ENCODE data around the gene BTG4.

- TF ChIP-seq CTCF (IDR thresholded peaks at IDR 0.05) = no peak
- no peak for TF ChIP-seq EP300 (IDR thresholded peaks at IDR 0.05)
- TF ChIP-seq POLR2A (IDR thresholded peaks at IDR 0.05) = no peak
- TF ChIP-seq POLR2AphosphoS5 (IDR thresholded peaks at IDR 0.05) = no peak
Measured at GRCh38 chr11:111532365-111532709, 20.2 kb upstream of the BTG4 start.

Data from sigmoid colon (tissue), 4 donors.